ENCODE measurements around the gene GCNT2. TPM values are rescaled to one million over a fixed set of nuclear protein-coding genes. Genes with fewer than 3 reads are reported as not detected.
A peak's percentile ranks its signal among the peaks of the same experiment; 100 is the strongest.

GCNT2 gene
- total RNA-seq, 1 donor from 2014 or later = 6.5 TPM

GRCh38 chr6:10641528-10641927 is 120.4 kb downstream of the GCNT2 start:
- no peak for DNase-seq (ENCODE audit: low read depth)
- Histone ChIP-seq H3K4me3 (ENCODE audit: low read depth, low read length) (no peak overlapping the region), H3K27me3 (ENCODE audit: control insufficient read depth, insufficient read depth, low read length) (no peaks in the 10 kb centered on the region), H3K36me3 (ENCODE audit: control insufficient read depth, insufficient read depth, low read length) (no peaks in the 10 kb centered on the region)
- TF ChIP-seq CTCF (IDR thresholded peaks at IDR 0.05; ENCODE audit: insufficient read depth, low read length, poor library complexity, severe bottlenecking) = no peak

- Histone ChIP-seq H3K27me3 (ENCODE audit: control insufficient read depth, insufficient read depth, low read length) (no peaks in the 10 kb centered on the region), H3K4me3 (ENCODE audit: low read depth, low read length) (no peak overlapping the region), H3K36me3 (ENCODE audit: control insufficient read depth, insufficient read depth, low read length) (no peaks in the 10 kb centered on the region)
- DNase-seq (ENCODE audit: low read depth) = no peak
- no peak for TF ChIP-seq CTCF (IDR thresholded peaks at IDR 0.05; ENCODE audit: insufficient read depth, low read length, poor library complexity, severe bottlenecking)
These were observed 122.1 kb downstream of the GCNT2 start for GRCh38 chr6:10643201-10643651.

- Histone ChIP-seq H3K4me3 (ENCODE audit: low read depth, low read length) (no peak overlapping the region), H3K27me3 (ENCODE audit: control insufficient read depth, insufficient read depth, low read length) (no peaks in the 10 kb centered on the region), H3K36me3 (ENCODE audit: control insufficient read depth, insufficient read depth, low read length) (no peaks in the 10 kb centered on the region)
- TF ChIP-seq CTCF (IDR thresholded peaks at IDR 0.05; ENCODE audit: insufficient read depth, low read length, poor library complexity, severe bottlenecking) = no peak
- DNase-seq (ENCODE audit: low read depth) = no peak
These were observed 123.1 kb downstream of the GCNT2 start for GRCh38 chr6:10644225-10644624.

GRCh38 chr6:10655508-10656055 is 134.4 kb downstream of the GCNT2 start:
- Histone ChIP-seq H3K4me3 (ENCODE audit: low read depth, low read length) (no peak overlapping the region), H3K27me3 (ENCODE audit: control insufficient read depth, insufficient read depth, low read length) (no peaks in the 10 kb centered on the region), H3K36me3 (ENCODE audit: control insufficient read depth, insufficient read depth, low read length) (no peaks in the 10 kb centered on the region)
- DNase-seq (ENCODE audit: low read depth) = no peak
- TF ChIP-seq CTCF (IDR thresholded peaks at IDR 0.05; ENCODE audit: insufficient read depth, low read length, poor library complexity, severe bottlenecking) = no peak

- no peak for TF ChIP-seq CTCF (IDR thresholded peaks at IDR 0.05; ENCODE audit: insufficient read depth, low read length, poor library complexity, severe bottlenecking)
- no peak for DNase-seq (ENCODE audit: low read depth)
- H3K27me3 ChIP-seq (ENCODE audit: control insufficient read depth, insufficient read depth, low read length) = no peaks in the 10 kb centered on the region
- peak overlapping the region; percentile 28 for H3K4me3 ChIP-seq (ENCODE audit: low read depth, low read length)
- H3K36me3 ChIP-seq (ENCODE audit: control insufficient read depth, insufficient read depth, low read length) = no peaks in the 10 kb centered on the region
These were observed 138.0 kb downstream of the GCNT2 start for GRCh38 chr6:10658910-10659698.

Measured in kidney epithelial cell (primary cell).